Trophoblast cell (in vitro differentiated cells and primary cell): ENCODE measurements around the gene LMBR1.

Experiments used
- DNase-seq, 2 donors: peaks; one replicate each; pipeline ENCODE4 v3.0.0-alpha.2; 2016
- H2AFZ ChIP-seq: 2 replicates; pipeline ENCODE4 v1.6.1; 2013; ENCODE audit warnings: low read length, moderate library complexity, mild to moderate bottlenecking; ENCODE audit not compliant: insufficient read depth, poor library complexity
- H2AK5ac ChIP-seq: 2 replicates; pipeline ENCODE4 v1.6.1; 2013; ENCODE audit warnings: mild to moderate bottlenecking, low read length
- H2BK120ac ChIP-seq: 2 replicates; pipeline ENCODE4 v1.6.1; 2013; ENCODE audit warnings: low read length, mild to moderate bottlenecking, moderate library complexity; ENCODE audit not compliant: insufficient read depth, poor library complexity
- H2BK12ac ChIP-seq: 2 replicates; pipeline ENCODE4 v1.6.1; 2013; ENCODE audit warnings: mild to moderate bottlenecking, low read length, moderate library complexity
- H2BK5ac ChIP-seq: 2 replicates; pipeline ENCODE4 v1.6.1; 2013; ENCODE audit warnings: low read length, low read depth, moderate library complexity, mild to moderate bottlenecking; ENCODE audit not compliant: poor library complexity
- H3K14ac ChIP-seq: 2 replicates; pipeline ENCODE4 v1.6.1; 2013; ENCODE audit warnings: mild to moderate bottlenecking, low read length
- H3K18ac ChIP-seq: 2 replicates; pipeline ENCODE4 v1.6.1; 2013; ENCODE audit warnings: mild to moderate bottlenecking, low read length
- H3K23ac ChIP-seq: 2 replicates; pipeline ENCODE4 v1.6.1; 2013; ENCODE audit warnings: low read length
- H3K27ac ChIP-seq: 2 replicates; pipeline ENCODE4 v1.5.1; 2013; ENCODE audit warnings: low read depth, mild to moderate bottlenecking, inconsistent platforms, low read length, moderate library complexity
- H3K27me3 ChIP-seq: 2 replicates; pipeline ENCODE4 v1.6.1; 2013; ENCODE audit warnings: inconsistent platforms, mild to moderate bottlenecking, low read length, moderate library complexity; ENCODE audit not compliant: insufficient read depth
- H3K36me3 ChIP-seq, 2 experiments: 1 replicate in 1 of 2; 2 replicates in 1 of 2; pipeline ENCODE4 v1.6.1; 2013; ENCODE audit warnings: low read length in 2 of 2, mild to moderate bottlenecking in 2 of 2, moderate library complexity in 1 of 2; ENCODE audit not compliant: insufficient read depth in 2 of 2, control insufficient read depth in 1 of 2
- H3K4ac ChIP-seq: 2 replicates; pipeline ENCODE4 v1.6.1; 2013; ENCODE audit warnings: low read depth, mild to moderate bottlenecking, low read length, moderate library complexity
- H3K4me1 ChIP-seq, 2 experiments: 1 replicate in 1 of 2; 2 replicates in 1 of 2; pipeline ENCODE4 v1.6.1; 2013; ENCODE audit warnings: low read length in 2 of 2, mild to moderate bottlenecking in 2 of 2, moderate library complexity in 1 of 2; ENCODE audit not compliant: insufficient read depth in 2 of 2, control insufficient read depth in 1 of 2
- H3K4me2 ChIP-seq: 2 replicates; pipeline ENCODE4 v1.6.1; 2013; ENCODE audit warnings: inconsistent platforms, mild to moderate bottlenecking, low read length, moderate library complexity
- H3K4me3 ChIP-seq: 2 replicates; pipeline ENCODE4 v1.5.1; 2013; ENCODE audit warnings: mild to moderate bottlenecking, low read depth, low read length, inconsistent platforms
- H3K79me1 ChIP-seq: one replicate; pipeline ENCODE4 v1.6.1; 2013; ENCODE audit warnings: low read length
- H3K79me2 ChIP-seq: 2 replicates; pipeline ENCODE4 v1.6.1; 2013; ENCODE audit warnings: low read length, mild to moderate bottlenecking; ENCODE audit not compliant: control insufficient read depth, insufficient read depth, poor library complexity
- H3K9ac ChIP-seq: 2 replicates; pipeline ENCODE4 v1.6.1; 2013; ENCODE audit warnings: mild to moderate bottlenecking, low read length
- H3K9me3 ChIP-seq: 2 replicates; pipeline ENCODE4 v1.6.1; 2013; ENCODE audit warnings: low read depth, mild to moderate bottlenecking, control low read depth, inconsistent platforms, low read length; ENCODE audit not compliant: insufficient read depth
- H4K12ac ChIP-seq: 2 replicates; pipeline ENCODE4 v1.6.1; 2013; ENCODE audit warnings: low read depth, mild to moderate bottlenecking, low read length, moderate library complexity
- H4K8ac ChIP-seq: 2 replicates; pipeline ENCODE4 v1.6.1; 2013; ENCODE audit warnings: low read depth, mild to moderate bottlenecking, low read length, moderate library complexity
- H4K91ac ChIP-seq: one replicate; pipeline ENCODE4 v1.6.1; 2013; ENCODE audit warnings: low read depth, mild to moderate bottlenecking, low read length, moderate library complexity
- WGBS: extraction: QIAGEN DNeasy Blood & Tissue Kit; methylation state at CpG from one replicate; pipeline ENCODE4 v1.1.7; 2013; ENCODE audit warnings: missing lambda C conversion rate; ENCODE audit not compliant: insufficient read length, insufficient coverage; ENCODE audit errors: extremely low coverage; 5-methylcytosine and 5-hydroxymethylcytosine counted together

The LMBR1 gene

GRCh38 chr7:156764766-156765165, 128.2 kb downstream of the LMBR1 start:
- Histone ChIP-seq H3K27me3 (no peaks in the 10 kb centered on the region), H3K9ac (no peak overlapping the region), H3K18ac (no peak overlapping the region), H2BK120ac (no peak overlapping the region), H3K4ac (no peak overlapping the region), H3K36me3 (peaks cover 0 to 2% of the 10 kb centered on the region in 2 experiments), H4K91ac (no peak overlapping the region), H2AK5ac (no peak overlapping the region), H3K27ac (no peak overlapping the region), H4K8ac (no peak overlapping the region), H3K4me1 (peaks cover 0 to 2% of the 10 kb centered on the region in 2 experiments), H2BK5ac (no peak overlapping the region), H3K23ac (no peak overlapping the region), H3K79me2 (no peaks in the 10 kb centered on the region), H3K79me1 (no peaks in the 10 kb centered on the region), H3K4me2 (no peak overlapping the region), H2AFZ (no peak overlapping the region), H3K9me3 (no peaks in the 10 kb centered on the region), H3K14ac (no peak overlapping the region), H4K12ac (no peak overlapping the region), H2BK12ac (no peak overlapping the region), H3K4me3 (no peak overlapping the region)
- no CpG with 5 or more reads among the region's 3 CpGs for WGBS
- no peak for DNase-seq

- Histone ChIP-seq H3K18ac (no peak overlapping the region), H3K9ac (no peak overlapping the region), H4K12ac (no peak overlapping the region), H3K4me1 (peaks cover 0 to 2% of the 10 kb centered on the region in 2 experiments), H4K8ac (no peak overlapping the region), H3K27me3 (no peaks in the 10 kb centered on the region), H2BK5ac (no peak overlapping the region), H3K4me3 (no peak overlapping the region), H3K4ac (no peak overlapping the region), H3K9me3 (no peaks in the 10 kb centered on the region), H3K14ac (no peak overlapping the region), H2AK5ac (no peak overlapping the region), H2BK120ac (no peak overlapping the region), H3K4me2 (no peak overlapping the region), H2AFZ (no peak overlapping the region), H3K27ac (no peak overlapping the region), H3K79me1 (no peaks in the 10 kb centered on the region), H4K91ac (no peak overlapping the region), H2BK12ac (no peak overlapping the region), H3K36me3 (peaks cover 0 to 2% of the 10 kb centered on the region in 2 experiments), H3K23ac (no peak overlapping the region), H3K79me2 (no peaks in the 10 kb centered on the region)
- no CpG with 5 or more reads among the region's 8 CpGs for WGBS
- DNase-seq, result peak; percentile 60 to 73
These were observed 128.8 kb downstream of the LMBR1 start for GRCh38 chr7:156764016-156764669.

- no peak overlapping the region for H3K9ac ChIP-seq
- H2BK120ac ChIP-seq, result no peak overlapping the region
- H2BK5ac ChIP-seq, result no peak overlapping the region
- no peak overlapping the region for H2AFZ ChIP-seq
- no peak for DNase-seq
- no peak overlapping the region for H3K4ac ChIP-seq
- H3K36me3 ChIP-seq, result peaks cover 0 to 2% of the 10 kb centered on the region in 2 experiments
- H3K79me2 ChIP-seq, result no peaks in the 10 kb centered on the region
- no peaks in the 10 kb centered on the region for H3K79me1 ChIP-seq
- no peak overlapping the region for H4K12ac ChIP-seq
- no peak overlapping the region for H3K18ac ChIP-seq
- no peak overlapping the region for H3K4me2 ChIP-seq
- H2AK5ac ChIP-seq, result no peak overlapping the region
- H3K27ac ChIP-seq, result no peak overlapping the region
- no CpG with 5 or more reads among the region's 7 CpGs for WGBS
- no peak overlapping the region for H3K4me3 ChIP-seq
- no peaks in the 10 kb centered on the region for H3K27me3 ChIP-seq
- no peak overlapping the region for H3K14ac ChIP-seq
- H3K9me3 ChIP-seq, result no peaks in the 10 kb centered on the region
- no peaks in the 10 kb centered on the region for H3K4me1 ChIP-seq
- H2BK12ac ChIP-seq, result no peak overlapping the region
- H4K8ac ChIP-seq, result no peak overlapping the region
- no peak overlapping the region for H3K23ac ChIP-seq
- H4K91ac ChIP-seq, result no peak overlapping the region
These were observed 133.3 kb downstream of the LMBR1 start for GRCh38 chr7:156759579-156760202.

- H3K79me1 ChIP-seq, result no peaks in the 10 kb centered on the region
These were observed 133.8 kb downstream of the LMBR1 start for GRCh38 chr7:156759143-156759542.

More at GRCh38 chr7:156759143-156759542, 133.8 kb downstream of the LMBR1 start:
- Histone ChIP-seq H4K12ac (no peak overlapping the region), H3K14ac (no peak overlapping the region), H2BK5ac (no peak overlapping the region), H3K79me2 (no peaks in the 10 kb centered on the region), H4K8ac (no peak overlapping the region), H2BK12ac (no peak overlapping the region), H3K4me1 (no peaks in the 10 kb centered on the region), H3K36me3 (peaks cover 0 to 2% of the 10 kb centered on the region in 2 experiments), H3K4ac (no peak overlapping the region), H2AK5ac (no peak overlapping the region), H2AFZ (no peak overlapping the region), H3K9me3 (no peaks in the 10 kb centered on the region), H3K4me3 (no peak overlapping the region), H3K27me3 (no peaks in the 10 kb centered on the region), H3K23ac (no peak overlapping the region), H3K4me2 (no peak overlapping the region), H4K91ac (no peak overlapping the region), H3K27ac (no peak overlapping the region), H3K9ac (no peak overlapping the region), H3K18ac (no peak overlapping the region), H2BK120ac (no peak overlapping the region)
- WGBS, result no CpG with 5 or more reads among the region's 2 CpGs
- no peak for DNase-seq
